Posterior vena cava (tissue), 2 donors: ENCODE measurements around the gene S100A4. TPM values are rescaled to one million over a fixed set of nuclear protein-coding genes. Genes with fewer than 3 reads are reported as not detected.
"Not testable (repeated sequence)": the region's sequence is repeated elsewhere in the genome, so short reads cannot be mapped to it uniquely, and the experiment has no call there.

Experiments
- DNase-seq: peaks from one replicate; pipeline ENCODE4 v3.0.0-alpha.2; 2020; ENCODE audit warnings: low spot score
- intact Hi-C, 2 donors: fragments of 100-400 bp; cut with DNase I; formaldehyde crosslinking; loops; one replicate each; pipeline versions ENCODE4 v1.14.1 to v1.14.2; 2022 to 2023
- total RNA-seq, 2 donors: library from RNA; stranded (reverse); fragmentation: NEBNext Ultra II Directional; extraction: Animal tissue kit (Norgen Biotek cat#: 25700); gene quantifications; one replicate each; pipeline ENCODE4 v1.2.1, GENCODE V29; 2021
- donor health status: DM: yes; HTN: yes; CAD: no.
- donor health status: DM: yes; HTN: yes; CAD: no.

The S100A4 gene
- total RNA-seq, 2 donors from 2014 or later, result 286 to 472 TPM

DNA sequence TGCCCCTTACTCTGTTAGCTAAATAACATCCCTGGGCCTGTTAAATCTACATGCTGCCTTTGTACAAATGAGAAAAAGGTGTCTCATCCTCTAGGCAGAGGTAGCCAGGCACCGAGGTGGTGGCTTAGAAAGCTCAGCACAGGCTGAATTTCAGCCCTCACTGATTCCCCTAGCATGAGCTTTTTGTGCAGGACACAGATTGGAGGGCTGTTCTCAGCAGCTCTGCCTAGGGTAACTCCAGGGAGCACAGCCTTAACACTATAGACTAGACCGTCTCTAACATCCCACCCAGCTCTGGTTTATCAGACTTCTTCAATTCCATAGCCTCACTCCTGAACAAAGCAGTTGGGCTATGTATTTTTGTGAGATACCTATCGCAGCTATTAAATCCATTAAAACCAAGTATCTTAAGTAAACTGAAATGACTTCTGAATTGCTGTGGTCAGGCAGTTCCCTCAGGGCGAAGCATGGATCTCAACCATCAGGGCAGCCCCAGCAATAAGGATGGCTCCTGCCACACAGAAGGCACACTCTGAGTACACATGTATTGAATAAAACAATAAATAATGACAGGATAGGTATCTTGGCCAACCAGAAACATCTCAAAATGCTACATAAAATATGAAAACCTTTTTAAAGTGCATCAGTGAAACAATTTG is 24.7 kb downstream of the S100A4 start:
- no peak for DNase-seq

DNA sequence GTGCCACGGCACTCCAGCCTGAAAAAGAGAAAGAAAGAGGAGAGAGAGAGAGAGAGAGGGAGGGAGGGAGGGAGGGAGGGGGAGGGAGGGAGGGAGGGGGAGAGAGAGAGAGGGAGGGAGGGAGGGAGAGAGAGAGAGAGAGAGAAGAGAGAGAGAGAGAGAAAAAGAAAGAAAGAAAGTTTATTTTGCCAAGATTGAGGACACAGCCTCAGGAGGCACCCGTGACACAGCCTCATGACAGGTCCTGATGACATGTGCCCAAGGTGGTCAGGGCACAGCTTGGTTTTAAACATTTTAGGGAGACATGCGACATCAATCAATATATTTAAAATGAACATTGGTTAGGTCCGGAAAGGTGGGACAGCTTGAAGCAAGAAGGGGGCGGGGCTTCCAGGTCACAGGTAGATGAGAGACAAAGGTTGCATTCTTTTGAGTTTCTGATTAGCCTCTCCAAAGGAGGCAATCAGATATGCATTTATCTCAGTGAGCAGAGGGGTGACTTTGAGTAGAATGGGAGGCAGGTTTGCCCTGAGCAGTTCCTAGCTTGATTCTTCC is 25.4 kb downstream of the S100A4 start:
- intact Hi-C loops, DNase-seq: not testable (repeated sequence)

More for the DNA sequence above, 24.7 kb downstream of the S100A4 start:
- intact Hi-C loops, result no loop called here

DNA sequence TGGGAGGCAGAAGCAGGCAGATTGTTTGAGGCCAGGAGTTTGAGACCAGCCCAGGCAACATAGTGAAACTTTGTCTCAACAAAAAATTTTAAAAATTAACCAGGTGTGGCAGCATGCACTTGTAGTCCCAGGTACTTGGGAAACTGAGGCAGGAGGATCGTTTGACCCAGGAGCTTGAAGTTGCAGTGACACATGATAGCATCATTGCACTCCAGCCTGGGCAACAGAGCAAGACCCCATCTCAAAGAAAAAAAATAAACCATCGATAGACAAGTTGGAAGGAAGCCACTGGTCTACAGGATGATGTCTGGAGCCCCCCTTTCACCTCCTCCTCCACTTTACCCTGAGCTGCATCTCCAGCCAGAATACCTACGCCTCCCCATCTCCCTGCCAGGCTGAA is 26.4 kb downstream of the S100A4 start:
- DNase-seq, result no peak
- intact Hi-C loops, result loop anchor here (10.0 kb wide), 3 partner anchors 46 to 236 kb away; partner anchors contain the start of gene S100A2 (in 1 of the 2)

DNA sequence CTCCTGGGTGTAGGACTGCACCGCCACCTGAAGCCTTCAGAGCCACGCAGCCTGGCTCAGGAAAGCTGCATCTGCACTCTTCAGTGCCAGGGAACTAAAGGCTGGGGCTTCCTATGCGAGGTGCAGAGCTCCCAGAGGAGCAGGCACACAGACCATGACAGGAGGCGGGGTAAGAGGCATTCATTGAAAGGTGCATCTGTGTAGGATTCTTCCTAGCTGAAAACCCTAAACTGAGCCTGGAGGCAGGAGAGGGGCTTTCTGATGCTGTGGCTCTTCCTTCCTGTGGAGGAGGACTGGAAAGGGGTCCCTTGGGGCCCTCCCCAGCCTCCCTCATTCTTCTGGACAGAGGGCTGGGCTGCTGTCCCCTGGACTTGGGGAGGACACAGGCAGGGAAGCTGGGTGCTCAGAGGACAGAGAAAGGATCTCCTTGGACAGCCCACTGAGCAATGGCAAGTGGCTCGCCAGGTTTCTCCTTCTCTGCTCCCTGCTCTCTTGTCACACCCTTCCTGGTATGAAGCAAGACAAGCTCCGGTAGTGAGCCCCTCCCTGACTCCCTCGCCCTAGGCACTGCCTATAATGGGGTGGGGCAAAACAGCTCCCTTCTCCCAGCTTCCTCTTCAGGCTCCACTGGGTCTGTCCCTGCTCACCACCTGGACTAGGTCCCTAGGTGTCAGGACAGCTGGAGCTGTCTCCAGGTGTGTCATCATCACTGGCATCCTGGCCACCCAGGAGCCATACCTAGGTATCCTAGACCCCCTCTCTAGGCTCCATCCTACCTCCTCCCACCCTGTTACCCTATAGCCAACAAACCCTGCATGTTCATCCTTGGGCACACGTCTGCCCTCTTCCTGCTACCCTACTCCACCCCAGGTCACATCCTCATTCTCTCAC is 29.9 kb downstream of the S100A4 start:
- intact Hi-C loops, result loop anchor here (10.0 kb wide), 3 partner anchors 49 to 239 kb away; partner anchors contain the start of gene S100A2 (in 1 of the 2)

DNA sequence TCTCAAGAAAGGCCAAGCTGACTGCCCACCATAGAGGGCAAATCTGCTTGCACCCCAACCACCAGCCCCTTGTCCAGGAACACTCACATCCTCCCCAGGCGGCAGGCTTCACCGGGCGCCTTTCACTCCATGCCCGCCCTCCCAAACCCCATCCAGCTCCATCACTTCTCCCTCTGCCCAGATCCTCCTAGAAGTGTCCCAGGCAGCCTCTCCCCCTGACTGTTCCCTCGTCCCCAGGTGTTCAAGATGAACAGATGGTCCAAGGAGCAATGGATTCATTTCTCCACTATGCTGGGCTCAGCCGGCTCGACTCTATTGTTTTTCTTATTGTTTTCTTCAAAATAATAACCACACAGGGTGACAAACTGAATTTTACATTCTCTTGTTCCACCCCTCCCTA is 31.9 kb downstream of the S100A4 start:
- intact Hi-C loops, result loop anchor here (2.0 to 10.0 kb wide), 4 partner anchors 49 to 241 kb away; partner anchors contain the start of gene S100A2 (in 1 of the 2)
- DNase-seq, result no peak

More for the DNA sequence above, 29.9 kb downstream of the S100A4 start:
- no peak for DNase-seq

DNA sequence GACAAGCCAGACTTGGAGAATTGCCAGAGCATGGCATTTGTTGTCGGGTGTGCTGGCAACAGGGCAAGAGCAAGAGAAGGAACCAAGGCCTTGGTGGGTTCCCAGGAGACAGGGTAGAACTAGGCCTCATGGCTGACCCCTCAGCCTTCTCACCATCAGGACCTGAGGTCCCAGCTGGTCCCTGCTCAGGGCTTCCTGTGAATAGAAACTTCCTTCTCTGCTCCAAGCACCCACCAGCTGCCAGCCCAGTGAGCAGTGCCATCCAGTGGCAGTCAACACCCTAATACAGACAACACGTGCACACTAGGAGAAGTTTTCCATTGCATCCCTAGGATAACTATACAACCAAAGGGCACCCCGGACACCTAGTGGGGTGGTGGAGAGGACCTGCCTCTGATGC is 32.6 kb downstream of the S100A4 start:
- no peak for DNase-seq
- intact Hi-C loops, result loop anchor here (2.0 to 10.0 kb wide), 4 partner anchors 48 to 242 kb away; partner anchors contain the start of gene S100A2 (in 1 of the 2)

DNA sequence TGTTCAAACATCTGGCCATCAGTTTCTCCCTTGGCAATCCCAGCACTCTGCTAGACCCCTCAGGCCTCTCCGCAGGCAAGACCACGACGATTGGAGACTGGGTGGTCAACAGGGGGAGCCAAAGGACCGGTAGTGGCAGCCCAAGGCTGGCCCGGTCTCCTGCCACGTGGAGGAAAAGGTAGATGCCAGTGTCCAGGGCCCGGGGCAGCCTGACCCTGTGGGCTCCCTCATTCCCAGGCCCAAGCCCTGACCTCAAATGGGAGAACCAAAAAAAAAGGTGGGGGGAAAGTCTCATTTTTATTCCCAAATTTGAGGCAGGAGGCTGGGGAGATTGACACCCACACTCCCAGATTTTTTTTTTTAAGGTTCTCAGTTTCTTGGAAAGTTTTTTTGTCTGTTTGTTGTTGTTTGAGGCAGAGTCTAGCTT is 34.6 kb downstream of the S100A4 start:
- peak; percentile 93 for DNase-seq

DNA sequence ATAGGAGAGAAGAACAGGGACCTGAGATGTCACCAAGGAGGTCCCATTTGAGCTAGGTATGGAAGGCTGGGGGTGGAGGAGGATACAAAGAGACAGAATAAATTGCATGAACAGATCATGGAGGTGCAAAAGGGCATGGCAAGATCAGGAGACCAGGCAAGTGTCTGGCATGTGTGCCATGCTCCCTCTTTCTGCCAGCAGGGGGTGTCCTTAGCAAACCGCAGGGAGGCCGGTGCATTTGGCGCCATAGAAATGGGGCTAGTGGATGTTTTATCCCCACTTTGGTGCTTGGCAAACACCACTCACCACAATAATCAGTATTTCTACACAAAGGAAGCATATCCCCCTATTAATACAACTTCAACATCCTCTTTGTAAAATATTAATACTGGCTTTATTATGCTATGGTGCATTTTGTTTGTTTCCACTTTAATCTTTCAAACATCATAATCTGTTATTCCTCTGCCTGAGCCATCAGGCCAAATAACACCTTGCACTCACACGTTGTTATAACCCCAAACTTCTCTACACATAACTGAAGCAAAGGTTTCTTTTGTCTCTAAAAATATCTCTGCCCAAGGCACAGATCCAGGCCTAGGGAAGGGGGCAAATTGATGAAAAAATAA is 35.8 kb downstream of the S100A4 start:
- intact Hi-C loops, result loop anchor here (2.0 to 10.0 kb wide), 4 partner anchors 55 to 245 kb away; partner anchors contain the start of gene S100A2 (in 1 of the 2)
- no peak for DNase-seq

More for the DNA sequence above, 34.6 kb downstream of the S100A4 start:
- intact Hi-C loops, result loop anchor here (2.0 to 10.0 kb wide), 4 partner anchors 54 to 244 kb away; partner anchors contain the start of gene S100A2 (in 1 of the 2)

DNA sequence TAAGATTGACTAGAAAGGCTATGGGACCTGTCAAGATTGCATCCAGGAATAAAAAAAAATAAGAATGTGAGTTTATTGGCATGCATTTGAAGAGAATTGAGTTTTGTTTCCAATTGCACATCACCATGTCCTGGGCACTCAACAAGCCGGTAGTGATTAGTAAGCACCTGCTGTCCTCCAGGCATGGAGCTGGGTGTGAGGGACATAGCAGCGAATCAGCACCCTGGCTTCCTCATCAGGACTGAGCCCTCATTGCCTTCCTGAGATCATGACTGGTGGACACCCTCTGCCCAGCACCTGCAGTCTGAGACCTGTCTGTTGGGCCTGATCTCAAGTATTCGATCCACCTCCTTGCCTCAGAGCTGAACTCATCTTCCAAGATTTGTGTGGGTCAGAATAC is 36.6 kb downstream of the S100A4 start:
- intact Hi-C loops, result no loop called here
- no peak for DNase-seq

DNA sequence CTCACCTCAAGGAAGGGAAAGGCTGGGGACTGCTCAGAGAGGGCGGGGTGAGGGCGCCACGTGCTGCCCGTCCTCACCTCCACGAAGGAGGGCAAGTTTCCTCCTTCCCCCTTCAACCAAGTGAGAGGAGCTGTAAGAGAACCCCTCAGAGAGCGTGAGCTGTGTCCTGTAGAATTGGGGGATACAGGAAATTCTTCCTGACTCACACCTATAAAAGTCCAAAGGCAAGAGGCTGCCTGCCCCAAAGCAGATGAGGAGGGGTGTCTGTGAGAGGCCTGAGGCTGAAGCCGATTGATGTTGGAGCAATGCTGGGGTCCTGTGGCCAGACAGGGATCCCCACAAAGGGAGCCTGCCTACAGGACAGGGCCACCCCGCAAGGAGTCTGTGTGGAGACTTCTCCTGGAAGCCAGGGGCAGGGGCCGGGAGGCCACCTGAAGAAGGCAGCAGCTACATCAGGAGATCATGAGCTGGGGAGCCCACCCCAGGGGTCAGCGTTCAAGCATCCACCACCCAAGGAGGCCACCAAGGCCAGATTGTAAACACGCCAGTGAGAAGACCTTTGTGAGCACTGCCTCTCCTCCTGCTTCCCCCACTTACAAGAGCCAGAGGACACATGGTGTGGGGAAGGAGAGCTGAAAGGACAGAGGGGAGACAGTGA is 37.6 kb downstream of the S100A4 start:
- intact Hi-C loops, result no loop called here
- DNase-seq, result no peak

DNA sequence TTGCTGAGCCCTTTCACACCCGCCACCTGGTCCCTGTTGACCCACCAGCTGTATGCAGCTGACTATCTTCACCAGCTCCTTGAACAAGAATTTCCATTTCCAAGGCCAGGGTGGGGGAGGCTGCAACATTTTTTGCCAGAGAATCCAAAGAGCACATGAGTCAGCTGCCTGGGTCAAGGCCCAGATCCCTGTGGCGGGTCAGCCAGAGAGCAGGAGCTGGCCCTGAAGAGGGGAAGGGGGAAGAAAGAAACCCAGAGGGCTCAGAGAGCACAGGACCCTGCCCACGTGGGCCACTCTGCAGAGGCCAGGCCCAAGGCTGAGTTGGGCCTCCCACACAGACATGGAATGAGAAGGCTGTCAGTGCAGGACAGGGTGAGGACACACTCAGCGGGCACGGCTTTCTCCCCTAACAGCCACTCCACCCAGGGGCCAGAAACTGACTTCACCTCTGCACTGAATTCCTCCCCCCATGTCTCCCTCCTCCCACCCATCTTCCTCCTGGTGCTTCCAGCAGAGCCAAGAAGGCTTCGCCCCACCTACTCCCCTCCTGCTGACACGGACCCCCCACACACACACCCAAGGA is 38.7 kb downstream of the S100A4 start:
- intact Hi-C loops, result no loop called here
- peak; percentile 94 for DNase-seq

DNA sequence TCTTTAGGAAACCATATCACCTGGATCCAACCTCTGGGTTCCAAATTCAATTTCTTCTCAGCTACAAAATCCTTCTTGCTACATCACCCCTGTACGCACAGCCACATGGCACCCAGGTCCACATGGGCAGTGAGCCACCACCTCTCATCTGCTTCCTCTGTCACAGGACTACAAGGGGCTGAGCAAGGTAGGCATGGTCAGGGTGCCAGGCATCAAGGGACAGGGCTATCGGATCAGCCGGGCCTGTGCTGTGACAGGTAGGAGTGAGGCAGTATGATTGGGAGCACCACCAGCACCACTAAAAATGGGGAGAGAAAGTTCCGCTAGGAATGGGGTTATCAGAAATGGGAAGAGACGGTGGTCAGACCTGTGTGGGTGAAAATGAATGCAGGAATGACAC is 39.2 kb downstream of the S100A4 start:
- DNase-seq, result no peak
- intact Hi-C loops, result no loop called here

DNA sequence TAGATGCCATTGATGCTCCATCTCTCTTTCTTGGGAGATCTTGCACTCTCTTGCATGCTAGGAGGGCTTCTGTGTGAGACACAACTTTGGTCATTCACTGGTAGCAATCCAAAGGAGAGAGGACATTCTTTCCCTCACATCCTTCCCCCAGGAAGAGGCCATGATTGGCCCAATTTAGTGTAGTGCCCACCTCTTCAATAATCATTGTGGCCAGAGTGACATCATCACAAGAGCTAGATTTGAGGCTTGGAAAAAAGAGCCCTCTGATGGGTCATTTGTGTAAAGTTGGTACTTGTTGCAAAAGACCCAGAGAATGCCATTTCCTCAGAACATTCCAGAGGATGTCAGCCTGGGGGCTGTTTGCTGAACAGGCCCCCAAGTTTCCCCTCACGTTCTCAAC is 40.0 kb downstream of the S100A4 start:
- intact Hi-C loops, result no loop called here
- DNase-seq, result no peak

DNA sequence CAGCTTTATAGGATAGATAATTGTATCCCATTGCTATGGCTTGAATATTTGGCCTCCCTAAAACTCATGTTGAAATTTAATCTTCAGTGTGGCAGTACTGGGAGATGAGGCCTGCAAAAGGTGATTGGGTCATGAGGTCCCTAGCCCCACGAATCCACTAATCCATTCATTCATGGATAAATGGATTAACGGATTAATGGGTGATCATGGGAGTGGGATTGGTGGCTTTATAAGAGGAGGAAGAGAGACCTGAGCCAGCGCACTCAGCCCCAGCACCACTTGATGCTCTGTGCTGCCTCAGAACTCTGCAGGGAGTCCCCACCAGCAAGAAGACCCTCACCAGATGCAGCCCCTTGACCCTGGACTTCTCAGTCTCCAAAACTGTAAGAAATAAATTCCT is 41.8 kb downstream of the S100A4 start:
- no peak for DNase-seq
- intact Hi-C loops, result no loop called here

DNA sequence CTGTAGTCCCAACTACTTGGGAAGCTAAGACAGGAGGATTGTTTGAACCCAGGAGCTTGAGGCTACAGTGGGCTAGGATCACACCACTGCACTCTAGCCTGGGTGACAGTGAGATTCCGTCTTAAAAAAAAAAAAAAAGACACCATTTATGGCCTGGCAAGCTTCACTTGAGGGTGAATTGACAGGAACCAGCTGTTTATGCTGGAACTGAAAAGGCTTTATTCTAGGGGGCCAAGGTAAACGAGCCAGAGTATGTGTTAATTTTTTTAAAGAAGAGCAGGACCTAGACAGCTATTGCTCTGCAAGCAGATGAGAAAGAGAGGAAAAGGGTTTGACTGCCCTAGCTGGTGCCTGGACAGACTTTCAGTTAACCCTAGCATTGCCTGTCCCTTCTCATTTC is 46.9 kb downstream of the S100A4 start:
- intact Hi-C loops, result loop anchor here in 1 of 2 donors (5.0 kb wide), 1 partner anchor 146 kb away; no protein-coding TSS in a partner anchor
- DNase-seq, result no peak

DNA sequence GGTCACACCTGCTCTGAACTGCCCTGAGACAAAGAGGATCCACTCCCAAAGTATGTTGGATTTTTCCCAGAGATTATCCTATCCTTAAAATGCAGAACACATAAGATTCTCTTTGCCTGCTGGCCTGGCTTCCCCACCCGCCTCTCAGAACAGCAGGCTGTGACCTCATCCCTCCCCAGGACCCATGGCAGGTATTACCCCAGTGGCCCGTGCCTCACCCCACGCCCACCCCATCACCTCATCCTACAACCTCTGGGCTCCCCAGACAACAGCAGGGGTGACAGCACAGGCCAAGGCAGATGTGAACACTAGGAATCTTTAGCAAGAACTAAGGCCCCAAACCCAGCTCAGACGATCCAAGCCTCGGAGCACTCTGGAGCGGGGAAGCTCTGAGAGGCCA is 50.1 kb downstream of the S100A4 start:
- no peak for DNase-seq
- intact Hi-C loops, result loop anchor here in 1 of 2 donors (5.0 kb wide), 1 partner anchor 143 kb away; no protein-coding TSS in a partner anchor

DNA sequence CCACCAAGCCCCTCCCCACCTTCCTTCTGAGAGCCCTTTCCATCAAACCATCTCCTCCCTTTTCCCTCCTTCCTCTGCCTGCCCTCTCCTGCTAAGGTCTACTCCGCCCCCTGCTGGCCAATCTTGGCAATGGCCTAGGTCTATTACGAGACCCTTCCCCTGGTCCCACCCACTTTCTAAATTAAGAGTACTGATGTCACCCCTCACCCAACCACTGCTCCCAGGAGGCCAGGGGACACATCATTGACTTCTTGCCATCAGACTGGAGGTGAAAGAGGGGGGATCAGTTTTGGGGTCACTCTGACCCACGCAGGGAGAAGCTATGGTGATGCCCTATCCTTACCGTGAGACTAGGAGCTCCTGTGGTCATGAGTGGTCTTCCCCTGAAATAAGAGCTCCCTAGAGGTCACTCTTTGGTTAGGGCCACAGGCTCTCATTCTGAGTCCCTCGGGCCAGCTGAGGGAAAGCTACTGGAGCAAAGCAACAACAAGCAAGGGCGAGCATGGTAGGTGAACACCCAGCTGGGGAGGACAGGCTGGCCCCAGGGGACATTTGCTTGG is 50.5 kb downstream of the S100A4 start:
- intact Hi-C loops, result loop anchor here (5.0 kb wide), 1 partner anchor 143 kb away; no protein-coding TSS in a partner anchor
- DNase-seq, result peak; percentile 93
